ENCODE data around the gene PROCA1. TPM values are rescaled to one million over a fixed set of nuclear protein-coding genes. Genes with fewer than 3 reads are reported as not detected.
A peak's percentile ranks its signal among the peaks of the same experiment; 100 is the strongest.

The PROCA1 gene
- total and polyA plus RNA-seq, 9 of the 15 experiments (the other 6 are each of a cell fraction or from before 2014, with no cell fraction given): 0.78 to 16.2 (median 5.6) TPM

DNA sequence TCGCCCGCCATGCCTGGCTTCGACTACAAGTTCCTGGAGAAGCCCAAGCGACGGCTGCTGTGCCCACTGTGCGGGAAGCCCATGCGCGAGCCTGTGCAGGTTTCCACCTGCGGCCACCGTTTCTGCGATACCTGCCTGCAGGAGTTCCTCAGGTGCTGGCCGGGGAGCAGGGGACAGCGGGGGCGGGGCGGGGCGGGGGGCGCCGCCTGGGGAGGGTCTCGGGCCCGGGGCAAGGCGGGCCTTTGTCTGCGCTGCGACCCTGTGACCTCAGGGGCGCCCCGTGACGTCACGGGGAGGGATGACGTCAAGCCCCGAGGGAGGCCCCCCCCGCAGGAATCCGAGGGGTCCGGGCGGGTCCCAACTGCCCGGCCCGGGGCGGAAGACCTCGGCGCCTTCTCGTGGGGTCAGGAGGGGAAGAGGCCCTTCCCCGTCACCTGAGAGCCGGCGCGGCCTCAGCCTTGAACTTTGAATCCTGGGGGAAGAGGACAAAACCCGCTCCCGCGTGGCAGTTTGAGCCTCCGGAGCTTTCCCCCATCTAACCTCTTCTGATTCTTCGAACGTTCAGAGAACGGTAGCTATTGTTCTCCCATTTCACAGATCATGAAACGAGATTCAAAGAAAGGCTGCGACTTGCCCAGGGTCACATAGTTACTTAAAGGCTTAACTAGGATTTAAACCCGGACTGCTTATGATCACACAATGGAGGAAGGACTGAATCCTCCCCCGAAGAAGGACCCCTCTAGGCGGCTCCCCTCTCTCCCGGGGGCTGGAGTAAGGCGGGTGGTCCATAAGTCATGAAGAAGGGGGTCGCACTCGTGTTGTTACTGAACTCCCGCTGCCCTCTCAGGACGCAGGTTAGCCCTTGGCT lies 32.6 kb upstream of the PROCA1 start (continued):
- TF ChIP-seq, protein P1, sequence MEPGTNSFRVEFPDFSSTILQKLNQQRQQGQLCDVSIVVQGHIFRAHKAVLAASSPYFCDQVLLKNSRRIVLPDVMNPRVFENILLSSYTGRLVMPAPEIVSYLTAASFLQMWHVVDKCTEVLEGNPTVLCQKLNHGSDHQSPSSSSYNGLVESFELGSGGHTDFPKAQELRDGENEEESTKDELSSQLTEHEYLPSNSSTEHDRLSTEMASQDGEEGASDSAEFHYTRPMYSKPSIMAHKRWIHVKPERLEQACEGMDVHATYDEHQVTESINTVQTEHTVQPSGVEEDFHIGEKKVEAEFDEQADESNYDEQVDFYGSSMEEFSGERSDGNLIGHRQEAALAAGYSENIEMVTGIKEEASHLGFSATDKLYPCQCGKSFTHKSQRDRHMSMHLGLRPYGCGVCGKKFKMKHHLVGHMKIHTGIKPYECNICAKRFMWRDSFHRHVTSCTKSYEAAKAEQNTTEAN (CRISPR knock-in tag; IDR thresholded peaks at IDR 0.05): no peak
- TF ChIP-seq RHOXF2B (CRISPR knock-in tag; conservative IDR thresholded peaks at IDR 0.05): no peak
- TF ChIP-seq, protein P2, sequence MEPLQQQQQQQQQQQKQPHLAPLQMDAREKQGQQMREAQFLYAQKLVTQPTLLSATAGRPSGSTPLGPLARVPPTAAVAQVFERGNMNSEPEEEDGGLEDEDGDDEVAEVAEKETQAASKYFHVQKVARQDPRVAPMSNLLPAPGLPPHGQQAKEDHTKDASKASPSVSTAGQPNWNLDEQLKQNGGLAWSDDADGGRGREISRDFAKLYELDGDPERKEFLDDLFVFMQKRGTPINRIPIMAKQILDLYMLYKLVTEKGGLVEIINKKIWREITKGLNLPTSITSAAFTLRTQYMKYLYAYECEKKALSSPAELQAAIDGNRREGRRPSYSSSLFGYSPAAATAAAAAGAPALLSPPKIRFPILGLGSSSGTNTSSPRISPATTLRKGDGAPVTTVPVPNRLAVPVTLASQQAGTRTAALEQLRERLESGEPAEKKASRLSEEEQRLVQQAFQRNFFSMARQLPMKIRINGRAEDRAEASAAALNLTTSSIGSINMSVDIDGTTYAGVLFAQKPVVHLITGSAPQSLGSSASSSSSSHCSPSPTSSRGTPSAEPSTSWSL (CRISPR knock-in tag; IDR thresholded peaks at IDR 0.05; ENCODE audit: borderline replicate concordance): no peak
- TF ChIP-seq, protein P3, sequence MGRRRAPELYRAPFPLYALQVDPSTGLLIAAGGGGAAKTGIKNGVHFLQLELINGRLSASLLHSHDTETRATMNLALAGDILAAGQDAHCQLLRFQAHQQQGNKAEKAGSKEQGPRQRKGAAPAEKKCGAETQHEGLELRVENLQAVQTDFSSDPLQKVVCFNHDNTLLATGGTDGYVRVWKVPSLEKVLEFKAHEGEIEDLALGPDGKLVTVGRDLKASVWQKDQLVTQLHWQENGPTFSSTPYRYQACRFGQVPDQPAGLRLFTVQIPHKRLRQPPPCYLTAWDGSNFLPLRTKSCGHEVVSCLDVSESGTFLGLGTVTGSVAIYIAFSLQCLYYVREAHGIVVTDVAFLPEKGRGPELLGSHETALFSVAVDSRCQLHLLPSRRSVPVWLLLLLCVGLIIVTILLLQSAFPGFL (CRISPR knock-in tag; IDR thresholded peaks at IDR 0.05): peak; percentile 44; the same call in 1 of the 2 replicates
- TF ChIP-seq FOXA3 (CRISPR knock-in tag; conservative IDR thresholded peaks at IDR 0.05 in 1 of 2, IDR thresholded peaks at IDR 0.05 in 1 of 2): peak in 1 of 2 experiments; percentile 22; a peak in 1 of 4 replicates
- TF ChIP-seq, protein P4, sequence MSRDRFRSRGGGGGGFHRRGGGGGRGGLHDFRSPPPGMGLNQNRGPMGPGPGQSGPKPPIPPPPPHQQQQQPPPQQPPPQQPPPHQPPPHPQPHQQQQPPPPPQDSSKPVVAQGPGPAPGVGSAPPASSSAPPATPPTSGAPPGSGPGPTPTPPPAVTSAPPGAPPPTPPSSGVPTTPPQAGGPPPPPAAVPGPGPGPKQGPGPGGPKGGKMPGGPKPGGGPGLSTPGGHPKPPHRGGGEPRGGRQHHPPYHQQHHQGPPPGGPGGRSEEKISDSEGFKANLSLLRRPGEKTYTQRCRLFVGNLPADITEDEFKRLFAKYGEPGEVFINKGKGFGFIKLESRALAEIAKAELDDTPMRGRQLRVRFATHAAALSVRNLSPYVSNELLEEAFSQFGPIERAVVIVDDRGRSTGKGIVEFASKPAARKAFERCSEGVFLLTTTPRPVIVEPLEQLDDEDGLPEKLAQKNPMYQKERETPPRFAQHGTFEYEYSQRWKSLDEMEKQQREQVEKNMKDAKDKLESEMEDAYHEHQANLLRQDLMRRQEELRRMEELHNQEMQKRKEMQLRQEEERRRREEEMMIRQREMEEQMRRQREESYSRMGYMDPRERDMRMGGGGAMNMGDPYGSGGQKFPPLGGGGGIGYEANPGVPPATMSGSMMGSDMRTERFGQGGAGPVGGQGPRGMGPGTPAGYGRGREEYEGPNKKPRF (IDR thresholded peaks at IDR 0.05; ENCODE audit: low read depth, low read length): no peak
- no peak for TF ChIP-seq BRF1 (IDR thresholded peaks at IDR 0.05; ENCODE audit: borderline replicate concordance, extremely low read depth, insufficient read length)
- TF ChIP-seq, protein P5, sequence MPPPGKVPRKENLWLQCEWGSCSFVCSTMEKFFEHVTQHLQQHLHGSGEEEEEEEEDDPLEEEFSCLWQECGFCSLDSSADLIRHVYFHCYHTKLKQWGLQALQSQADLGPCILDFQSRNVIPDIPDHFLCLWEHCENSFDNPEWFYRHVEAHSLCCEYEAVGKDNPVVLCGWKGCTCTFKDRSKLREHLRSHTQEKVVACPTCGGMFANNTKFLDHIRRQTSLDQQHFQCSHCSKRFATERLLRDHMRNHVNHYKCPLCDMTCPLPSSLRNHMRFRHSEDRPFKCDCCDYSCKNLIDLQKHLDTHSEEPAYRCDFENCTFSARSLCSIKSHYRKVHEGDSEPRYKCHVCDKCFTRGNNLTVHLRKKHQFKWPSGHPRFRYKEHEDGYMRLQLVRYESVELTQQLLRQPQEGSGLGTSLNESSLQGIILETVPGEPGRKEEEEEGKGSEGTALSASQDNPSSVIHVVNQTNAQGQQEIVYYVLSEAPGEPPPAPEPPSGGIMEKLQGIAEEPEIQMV (tag; conservative IDR thresholded peaks at IDR 0.05; ENCODE audit: low read depth): no peak
- no peak for TF ChIP-seq ZNF764 (CRISPR knock-in tag; IDR thresholded peaks at IDR 0.05; ENCODE audit: low read depth)
- peak; percentile 99 for TF ChIP-seq TEAD2 (tag; IDR thresholded peaks at IDR 0.05)
- TF ChIP-seq SRSF1 (IDR thresholded peaks at IDR 0.05; ENCODE audit: low read depth, low read length): no peak
- TF ChIP-seq IRF2 (CRISPR knock-in tag; IDR thresholded peaks at IDR 0.05): no peak
- TF ChIP-seq LARP7 (IDR thresholded peaks at IDR 0.05): no peak
- TF ChIP-seq, protein P6, sequence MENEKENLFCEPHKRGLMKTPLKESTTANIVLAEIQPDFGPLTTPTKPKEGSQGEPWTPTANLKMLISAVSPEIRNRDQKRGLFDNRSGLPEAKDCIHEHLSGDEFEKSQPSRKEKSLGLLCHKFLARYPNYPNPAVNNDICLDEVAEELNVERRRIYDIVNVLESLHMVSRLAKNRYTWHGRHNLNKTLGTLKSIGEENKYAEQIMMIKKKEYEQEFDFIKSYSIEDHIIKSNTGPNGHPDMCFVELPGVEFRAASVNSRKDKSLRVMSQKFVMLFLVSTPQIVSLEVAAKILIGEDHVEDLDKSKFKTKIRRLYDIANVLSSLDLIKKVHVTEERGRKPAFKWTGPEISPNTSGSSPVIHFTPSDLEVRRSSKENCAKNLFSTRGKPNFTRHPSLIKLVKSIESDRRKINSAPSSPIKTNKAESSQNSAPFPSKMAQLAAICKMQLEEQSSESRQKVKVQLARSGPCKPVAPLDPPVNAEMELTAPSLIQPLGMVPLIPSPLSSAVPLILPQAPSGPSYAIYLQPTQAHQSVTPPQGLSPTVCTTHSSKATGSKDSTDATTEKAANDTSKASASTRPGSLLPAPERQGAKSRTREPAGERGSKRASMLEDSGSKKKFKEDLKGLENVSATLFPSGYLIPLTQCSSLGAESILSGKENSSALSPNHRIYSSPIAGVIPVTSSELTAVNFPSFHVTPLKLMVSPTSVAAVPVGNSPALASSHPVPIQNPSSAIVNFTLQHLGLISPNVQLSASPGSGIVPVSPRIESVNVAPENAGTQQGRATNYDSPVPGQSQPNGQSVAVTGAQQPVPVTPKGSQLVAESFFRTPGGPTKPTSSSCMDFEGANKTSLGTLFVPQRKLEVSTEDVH (IDR thresholded peaks at IDR 0.05; ENCODE audit: low read depth, partially characterized antibody): no peak
- no peak for TF ChIP-seq XRCC3 (IDR thresholded peaks at IDR 0.05)
